ENCODE results near the gene ETV4. TPM values are rescaled to one million over a fixed set of nuclear protein-coding genes. Genes with fewer than 3 reads are reported as not detected.

The ETV4 gene
- total RNA-seq, 1 experiment from 2014 or later: 147 TPM

DNA sequence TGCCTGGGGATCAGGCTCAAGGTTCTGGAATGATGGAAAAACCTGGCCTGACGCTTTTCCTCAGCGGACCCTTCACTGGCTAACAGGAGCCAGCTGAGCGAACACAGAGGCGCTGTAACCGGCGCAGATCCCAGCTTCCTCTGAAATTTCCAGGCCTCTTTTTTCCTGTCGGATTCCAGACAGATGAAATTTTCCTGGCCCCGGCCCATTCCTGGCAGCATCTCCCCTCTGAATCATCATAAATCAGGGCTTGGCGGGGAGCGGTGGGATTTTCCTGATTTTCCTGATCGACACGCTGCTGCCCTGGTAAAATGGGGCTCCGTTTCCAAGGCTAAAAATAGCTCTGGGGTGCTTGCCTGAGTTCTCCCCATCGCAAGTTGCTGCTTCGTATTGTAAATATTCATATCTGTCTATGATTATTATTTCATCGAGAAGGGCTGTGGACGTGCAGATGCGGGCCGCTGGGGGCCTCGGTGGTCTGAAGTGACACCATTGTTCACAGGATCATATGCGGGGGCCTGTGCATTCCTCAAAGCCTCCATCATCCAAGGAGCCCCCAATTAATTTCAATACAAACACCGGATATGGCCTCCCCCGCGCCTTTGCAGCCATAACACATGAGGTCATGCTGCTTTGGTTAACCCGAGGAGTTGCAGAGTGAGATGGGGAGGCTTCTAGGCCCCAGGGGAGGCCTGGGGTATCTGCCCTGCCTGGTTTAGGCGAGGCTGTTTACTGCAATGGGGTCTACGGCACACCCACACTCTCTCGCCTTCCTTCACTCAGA lies 45.8 kb upstream of the ETV4 start:
- ATAC-seq (peak; percentile 87), DNase-seq (peak; percentile 86)
- intact Hi-C loops (cut with micrococcal nuclease): no loop called here
- ChIA-PET POLR2A (ENCODE audit: unreplicated experiment) (interaction anchor here (0.5 kb wide), 1 partner anchor 17 kb away, joined by 3 read pairs; no protein-coding TSS in a partner anchor), CTCF (interaction anchor here (0.5 to 0.9 kb wide), 3 partner anchors 18 to 82 kb away, joined by 3 to 4 read pairs (median 3); no protein-coding TSS in a partner anchor)
- Histone ChIP-seq H3K9me3 (ENCODE audit: low read length) (no peaks in the 10 kb centered on the region), H2AFZ (ENCODE audit: low read length) (peak overlapping the region; percentile 80), H3K36me3 (ENCODE audit: low read depth, low read length) (no peaks in the 10 kb centered on the region), H3K9ac (ENCODE audit: low read length) (peak overlapping the region; percentile 31), H3K4me2 (ENCODE audit: low read length) (peak overlapping the region; percentile 78), H3K9me2 (replicated peaks; ENCODE audit: low read length) (no peaks in the 10 kb centered on the region), H3K4me1 (ENCODE audit: insufficient read depth, low read length) (peaks cover 32% of the 10 kb centered on the region), H3K27me3 (ENCODE audit: low read length) (no peaks in the 10 kb centered on the region), H4K20me1 (ENCODE audit: low read length) (no peaks in the 10 kb centered on the region), H3F3A (ENCODE audit: low read length, unreplicated experiment) (no peaks in the 10 kb centered on the region), H3K27ac (ENCODE audit: low read length) (peak overlapping the region; percentile 68), H3K79me2 (ENCODE audit: low read length) (no peaks in the 10 kb centered on the region), H3K4me3 (ENCODE audit: low read length) (peak overlapping the region; percentile 45)
- no peak for TF ChIP-seq EZH2 (IDR thresholded peaks at IDR 0.05; ENCODE audit: low read length, unreplicated experiment)
- peak; percentile 27; the same call in 1 of the 2 replicates for TF ChIP-seq CTCF (conservative IDR thresholded peaks at IDR 0.05; ENCODE audit: low read depth, low read length)
- no TSS peak for BruUV-seq (replicated peaks)

GRCh38 chr17:43591001-43591400 lies 44.9 kb upstream of the ETV4 start:
- DNase-seq (no peak), ATAC-seq (no peak)
- H4K20me1 ChIP-seq (ENCODE audit: low read length): no peaks in the 10 kb centered on the region
- no peaks in the 10 kb centered on the region for H3K79me2 ChIP-seq (ENCODE audit: low read length)
- ChIA-PET CTCF (interaction anchor here (0.9 kb wide), 2 partner anchors 21 to 83 kb away, joined by 3 to 4 read pairs; no protein-coding TSS in a partner anchor), POLR2A (ENCODE audit: unreplicated experiment) (no interaction called here)
- no peaks in the 10 kb centered on the region for H3K9me3 ChIP-seq (ENCODE audit: low read length)
- TF ChIP-seq EZH2 (IDR thresholded peaks at IDR 0.05; ENCODE audit: low read length, unreplicated experiment) (no peak), EZH2phosphoT487 (IDR thresholded peaks at IDR 0.05; ENCODE audit: borderline replicate concordance, low read length) (no peak), CTCF (conservative IDR thresholded peaks at IDR 0.05; ENCODE audit: low read depth, low read length) (no peak)
- H3K9ac ChIP-seq (ENCODE audit: low read length): peak overlapping the region; percentile 31; the same call in 1 of the 2 replicates
- H3K4me1 ChIP-seq (ENCODE audit: insufficient read depth, low read length): peaks cover 30% of the 10 kb centered on the region
- H3K4me2 ChIP-seq (ENCODE audit: low read length): peak overlapping the region; percentile 78
- H3K27ac ChIP-seq (ENCODE audit: low read length): peak overlapping the region; percentile 68
- intact Hi-C loops (cut with micrococcal nuclease): no loop called here
- no peaks in the 10 kb centered on the region for H3F3A ChIP-seq (ENCODE audit: low read length, unreplicated experiment)
- BruUV-seq (replicated peaks): no TSS peak
- no peaks in the 10 kb centered on the region for H3K36me3 ChIP-seq (ENCODE audit: low read depth, low read length)
- peak overlapping the region; percentile 80; the same call in 1 of the 2 replicates for H2AFZ ChIP-seq (ENCODE audit: low read length)
- no peak overlapping the region; the same call in 1 of the 2 replicates for H3K4me3 ChIP-seq (ENCODE audit: low read length)
- H3K27me3 ChIP-seq (ENCODE audit: low read length): no peaks in the 10 kb centered on the region
- no peaks in the 10 kb centered on the region for H3K9me2 ChIP-seq (replicated peaks; ENCODE audit: low read length)
